Motor neuron (in vitro differentiated cells): ENCODE measurements around the gene CELA3B. TPM values are rescaled to one million over a fixed set of nuclear protein-coding genes. Genes with fewer than 3 reads are reported as not detected.
A peak's percentile ranks its signal among the peaks of the same experiment; 100 is the strongest.
"Not testable (repeated sequence)": the region's sequence is repeated elsewhere in the genome, so short reads cannot be mapped to it uniquely, and the experiment has no call there.

Experiments used
- ATAC-seq, 8 experiments: fragments of 200-7000 bp; cut with Tn5 transposase; replicated peaks in 6 of 8; 2 replicates each; pipeline ENCODE4 v1.8.0; 2021; ENCODE audit warnings: mild to moderate bottlenecking in 8 of 8, moderate library complexity in 8 of 8
- H3K27ac ChIP-seq, 2 donors: fragments of 250-450 bp; sonication (Bioruptor Pico); 2 replicates each; pipeline ENCODE4 v1.9.0; 2021; ENCODE audit warnings: antibody characterized with exemption in 2 of 2, mild to moderate bottlenecking in 2 of 2, moderate library complexity in 1 of 2
- H3K4me1 ChIP-seq, 2 donors: fragments of 250-450 bp; sonication (Bioruptor Pico); replicated peaks in 1 of 2; 2 replicates each; pipeline ENCODE4 v1.6.1; 2021; ENCODE audit warnings: antibody characterized with exemption in 2 of 2, mild to moderate bottlenecking in 2 of 2, moderate library complexity in 1 of 2
- H3K4me3 ChIP-seq, 5 donors: fragments of 250-450 bp; sonication (Bioruptor Pico); 2 replicates each; pipeline ENCODE4 v1.9.0; 2021; ENCODE audit warnings: antibody characterized with exemption in 5 of 5, mild to moderate bottlenecking in 5 of 5, moderate library complexity in 4 of 5
- WGBS, 10 experiments: fragments of 450-650 bp; shearing (Covaris generic); methylation state at CpG; one replicate each; pipeline ENCODE4 v1.0.0; 2022; 5-methylcytosine and 5-hydroxymethylcytosine counted together
- in situ Hi-C, 9 experiments: fragments of 400-800 bp; cut with MboI; loops; one replicate each; pipeline ENCODE4 v1.15.0; 2021; ENCODE audit warnings: low sequenced_read_pairs in 9 of 9, low pct_unique_long_range_greater_than_20kb in 2 of 9; ENCODE audit not compliant: unreplicated experiment in 9 of 9
- total RNA-seq, 8 experiments: library from RNA; unstranded; fragments of 300-600 nt; gene quantifications; 2 replicates each; pipeline versions ENCODE4 v1.2.3 to v1.2.4, GENCODE V29; 2022

The CELA3B gene
- total RNA-seq, 8 experiments from 2014 or later, result not detected

- H3K4me1 ChIP-seq, result peaks cover 14 to 51% of the 10 kb centered on the region in 2 donors
- in situ Hi-C loops, result no loop called here
- peak overlapping the region in 1 of 2 donors; percentile 62 for H3K27ac ChIP-seq
- ATAC-seq, result peak; percentile 56 to 88 (median 84)
- H3K4me3 ChIP-seq, result peak overlapping the region; percentile 60 to 98 (median 64)
- WGBS, 10 experiments, result 8 to 97% (median 55%) methylated on average over 1 to 10 of the region's 69 CpGs; no CpG with 5 or more reads in 4 of the 10 experiments
Observed at GRCh38 chr1:21937372-21938121, 39.3 kb upstream of the CELA3B start.

- peaks cover 17 to 53% of the 10 kb centered on the region in 2 donors for H3K4me1 ChIP-seq
- H3K27ac ChIP-seq, result no peak overlapping the region
- peak in 1 of 8 experiments; percentile 13 for ATAC-seq
- H3K4me3 ChIP-seq, result no peak overlapping the region
- 48 to 100% (median 80%) methylated on average over 2 to 9 of the region's 11 CpGs; no CpG with 5 or more reads in 1 of the 10 experiments for WGBS, 10 experiments
- in situ Hi-C loops, result no loop called here
Observed at GRCh38 chr1:21938732-21939538, 37.9 kb upstream of the CELA3B start.

GRCh38 chr1:21939650-21940374, 37.0 kb upstream of the CELA3B start:
- H3K27ac ChIP-seq, result no peak overlapping the region
- in situ Hi-C loops, result no loop called here
- H3K4me3 ChIP-seq, result no peak overlapping the region
- peaks cover 17 to 50% of the 10 kb centered on the region in 2 donors for H3K4me1 ChIP-seq
- peak in 3 of 8 experiments; percentile 4 to 10 (median 9) for ATAC-seq
- WGBS, 10 experiments, result 18 to 100% (median 73%) methylated on average over 1 to 9 of the region's 9 CpGs

GRCh38 chr1:21940492-21940891, 36.3 kb upstream of the CELA3B start:
- WGBS, 10 experiments, result 83 to 100% (median 87%) methylated on average over 1 to 2 of the region's 2 CpGs; no CpG with 5 or more reads in 7 of the 10 experiments
- no peak overlapping the region for H3K27ac ChIP-seq
- ATAC-seq, result no peak
- no peak overlapping the region for H3K4me3 ChIP-seq
- H3K4me1 ChIP-seq, result peaks cover 17 to 47% of the 10 kb centered on the region in 2 donors
- in situ Hi-C loops, result no loop called here

GRCh38 chr1:21941370-21941769, 35.5 kb upstream of the CELA3B start:
- H3K4me1 ChIP-seq, result peaks cover 11 to 38% of the 10 kb centered on the region in 2 donors
- H3K27ac ChIP-seq, result no peak overlapping the region
- 80 to 100% (median 90%) methylated on average over 1 to 5 of the region's 5 CpGs; no CpG with 5 or more reads in 3 of the 10 experiments for WGBS, 10 experiments
- in situ Hi-C loops, result no loop called here
- H3K4me3 ChIP-seq, result no peak overlapping the region
- ATAC-seq, result no peak

- peaks cover 9 to 37% of the 10 kb centered on the region in 2 donors for H3K4me1 ChIP-seq
- no peak for ATAC-seq
- H3K27ac ChIP-seq, result no peak overlapping the region
- in situ Hi-C loops, result no loop called here
- no peak overlapping the region for H3K4me3 ChIP-seq
- 52 to 90% (median 81%) methylated on average over 2 to 10 of the region's 10 CpGs; no CpG with 5 or more reads in 1 of the 10 experiments for WGBS, 10 experiments
Observed at GRCh38 chr1:21942464-21942863, 34.4 kb upstream of the CELA3B start.

- 49 to 100% (median 77%) methylated on average over 1 to 18 of the region's 19 CpGs; no CpG with 5 or more reads in 1 of the 10 experiments for WGBS, 10 experiments
- H3K4me3 ChIP-seq, in situ Hi-C loops, H3K27ac ChIP-seq: not testable (repeated sequence)
- H3K4me1 ChIP-seq, result peaks cover 9 to 31% of the 10 kb centered on the region in 2 donors
- ATAC-seq, result peak in 1 of 8 experiments; percentile 50
Observed at GRCh38 chr1:21942959-21943640, 33.7 kb upstream of the CELA3B start.

- WGBS, 10 experiments, result 67 to 100% (median 94%) methylated on average over 1 to 3 of the region's 3 CpGs; no CpG with 5 or more reads in 3 of the 10 experiments
- in situ Hi-C loops, result no loop called here
- H3K4me1 ChIP-seq, result peaks cover 6 to 16% of the 10 kb centered on the region in 2 donors
- no peak overlapping the region for H3K27ac ChIP-seq
- H3K4me3 ChIP-seq, result no peak overlapping the region
- no peak for ATAC-seq
Observed at GRCh38 chr1:21944733-21945073, 32.1 kb upstream of the CELA3B start.

- ATAC-seq, result peak in 4 of 8 experiments; percentile 42 to 70 (median 56)
- no peak overlapping the region for H3K27ac ChIP-seq
- in situ Hi-C loops, result no loop called here
- WGBS, 10 experiments, result 58 to 100% (median 65%) methylated on average over 1 to 11 of the region's 11 CpGs; no CpG with 5 or more reads in 1 of the 10 experiments
- H3K4me3 ChIP-seq, result no peak overlapping the region
- H3K4me1 ChIP-seq, result peaks cover 5 to 11% of the 10 kb centered on the region in 2 donors
Observed at GRCh38 chr1:21946836-21947587, 29.8 kb upstream of the CELA3B start.

GRCh38 chr1:21950734-21951133, 26.1 kb upstream of the CELA3B start:
- Histone ChIP-seq H3K27ac (no peak overlapping the region), H3K4me1 (no peaks in the 10 kb centered on the region), H3K4me3 (no peak overlapping the region)
- WGBS, 10 experiments, result 92 to 100% (median 97%) methylated on average over 1 to 5 of the region's 7 CpGs; no CpG with 5 or more reads in 6 of the 10 experiments
- no peak for ATAC-seq
- in situ Hi-C loops, result loop anchor here in 4 of 9 experiments (25.0 kb wide), 4 partner anchors 238 to 713 kb away; no protein-coding TSS in a partner anchor

GRCh38 chr1:21951226-21951870, 25.5 kb upstream of the CELA3B start:
- ATAC-seq, result no peak
- Histone ChIP-seq H3K27ac (no peak overlapping the region), H3K4me3 (no peak overlapping the region), H3K4me1 (no peaks in the 10 kb centered on the region)
- in situ Hi-C loops, result loop anchor here in 4 of 9 experiments (25.0 kb wide), 4 partner anchors 239 to 714 kb away; no protein-coding TSS in a partner anchor
- 33 to 96% (median 89%) methylated on average over 2 to 7 of the region's 12 CpGs; no CpG with 5 or more reads in 4 of the 10 experiments for WGBS, 10 experiments
